ENCODE data around the gene OSTN. TPM values are rescaled to one million over a fixed set of nuclear protein-coding genes. Genes with fewer than 3 reads are reported as not detected.

Gene OSTN
- not detected in 2 replicates for polyA plus RNA-seq (2011; rRNA removed)
- not detected in 2 replicates for polyA plus RNA-seq (2012; cell fraction: cytosol; rRNA removed)
- polyA plus RNA-seq (2012; cell fraction: nucleus; rRNA removed) = not detected in 2 replicates
- not detected in 3 replicates for polyA plus RNA-seq (2017; fragmentation: RNase III; extraction: RNeasy Plus Mini Kit Qiagen cat#74134 plus additional on column Dnase treatment)
- polyA minus RNA-seq (2011; rRNA and poly(A)+ RNA removed) = not detected in 2 replicates

- DNase-seq (ENCODE audit: low read depth in 1 of 2, low spot score in 1 of 2) = no peak
- Histone ChIP-seq H3K4me3 (no peak within 1 kb of the TSS), H3K27ac (no peak within 1 kb of the TSS), H3K4me1 (no peaks in the 10 kb centered on the region), H3K9me3 (no peaks in the 10 kb centered on the region), H3K4me2 (no peak within 1 kb of the TSS)
- no peak for TF ChIP-seq CBX2 (IDR thresholded peaks at IDR 0.05; ENCODE audit: borderline replicate concordance, low read depth)
- TF ChIP-seq ZC3H11A (IDR thresholded peaks at IDR 0.05) = no peak
- no peak for TF ChIP-seq HMGXB4 (CRISPR knock-in tag; IDR thresholded peaks at IDR 0.05; ENCODE audit: borderline replicate concordance)
- no peak for TF ChIP-seq PBX3 (IDR thresholded peaks at IDR 0.05)
- no peak for TF ChIP-seq REST (IDR thresholded peaks at IDR 0.05)
- TF ChIP-seq BHLHE40 (IDR thresholded peaks at IDR 0.05; ENCODE audit: low read depth, low read length) = no peak
- no peak for TF ChIP-seq EHF (CRISPR knock-in tag; IDR thresholded peaks at IDR 0.05)
- ChIA-PET POLR2A (no interaction called here), CTCF (no interaction called here)
- WGBS (ENCODE audit: missing lambda C conversion rate) = 16% methylated on average over 3 of the region's 3 CpGs
- ATAC-seq = no peak
- FAIRE-seq = no peak
These were observed at the start of gene OSTN for GRCh38 chr3:191198932-191199331. TSS of gene OSTN (plus strand) at chr3:191199241. CDS start at chr3:191212533, 13,292 bp downstream.

GRCh38 chr3:191151653-191152052 is 47.4 kb upstream of the OSTN start:
- FAIRE-seq (no peak), ATAC-seq (no peak), DNase-seq (ENCODE audit: low read depth in 1 of 2, low spot score in 1 of 2) (no peak)
- WGBS (ENCODE audit: missing lambda C conversion rate) = 81% methylated on average over 1 of the region's 1 CpG
- no peaks in the 10 kb centered on the region for H3K4me1 ChIP-seq
- no peak overlapping the region for H3K4me3 ChIP-seq
- TF ChIP-seq HOXB5 (CRISPR knock-in tag; IDR thresholded peaks at IDR 0.05) = no peak
- no peak for TF ChIP-seq BCL3 (IDR thresholded peaks at IDR 0.05)
- no peak for TF ChIP-seq ZNF302 (CRISPR knock-in tag; IDR thresholded peaks at IDR 0.05)
- TF ChIP-seq SMC3 (IDR thresholded peaks at IDR 0.05) = no peak
- no peak for TF ChIP-seq MYC (IDR thresholded peaks at IDR 0.05; ENCODE audit: borderline replicate concordance, low read length)
- no peak for TF ChIP-seq POLR2A (IDR thresholded peaks at IDR 0.05; ENCODE audit: low read length)
- no peak for TF ChIP-seq REST (IDR thresholded peaks at IDR 0.05)
- TF ChIP-seq NFE2L2 (conservative IDR thresholded peaks at IDR 0.05; ENCODE audit: low read length) = no peak
- TF ChIP-seq KDM1A (IDR thresholded peaks at IDR 0.05; ENCODE audit: low read depth) = no peak
- no peak for TF ChIP-seq NR3C1 (IDR thresholded peaks at IDR 0.05)
- no peak overlapping the region for H3K4me2 ChIP-seq
- ChIA-PET CTCF (no interaction called here), POLR2A (no interaction called here)
- no peaks in the 10 kb centered on the region for H3K9me3 ChIP-seq
- H3K27ac ChIP-seq = no peak overlapping the region

All from A549 (cell line).